ENCODE measurements around the gene G6PD. TPM values are rescaled to one million over a fixed set of nuclear protein-coding genes. Genes with fewer than 3 reads are reported as not detected.

G6PD gene
- total and polyA plus RNA-seq, 2 of the 8 experiments (the other 6 are each of a cell fraction or from before 2014, with no cell fraction given), result 47.3 to 55.1 TPM

DNA sequence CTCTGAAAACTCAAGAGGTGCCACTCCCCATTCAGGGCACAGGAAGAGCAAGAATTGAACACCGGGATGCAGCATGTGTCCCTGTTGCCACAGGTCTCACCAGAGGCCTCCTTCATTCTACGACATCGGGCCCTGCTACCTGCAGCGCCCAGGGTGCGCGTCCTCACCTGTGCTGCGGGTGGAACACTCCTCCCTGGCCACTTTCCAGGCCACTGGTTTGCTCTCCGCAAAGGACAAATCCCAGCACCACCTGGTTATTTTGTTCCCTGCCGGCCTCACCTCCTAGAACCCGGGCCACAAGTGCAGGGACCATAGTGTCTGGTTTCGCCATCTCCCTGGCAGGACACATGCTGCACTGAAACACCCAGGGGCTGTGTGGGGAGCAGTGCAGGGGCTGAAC, 16.4 kb downstream of the G6PD start:
- Histone ChIP-seq H3K56ac (replicated peaks; ENCODE audit: insufficient read length, low read depth, low read length) (no peak overlapping the region), H4K20me1 (replicated peaks in 1 of 2; ENCODE audit: control insufficient read depth in 1 of 2, insufficient read depth in 2 of 2, low read length in 2 of 2) (peaks cover 2 to 8% of the 10 kb centered on the region in 2 experiments), H2AK5ac (ENCODE audit: low read depth, low read length) (no peak overlapping the region), H3K27ac (ENCODE audit: low read depth, low read length) (no peak overlapping the region), H2BK120ac (replicated peaks; ENCODE audit: low read depth, low read length) (no peak overlapping the region), H3K9ac (replicated peaks in 1 of 4; ENCODE audit: extremely low read depth in 1 of 4, low read depth in 3 of 4, low read length in 3 of 4) (no peak overlapping the region), H4K5ac (ENCODE audit: insufficient read length, low read depth, low read length) (no peak overlapping the region), H2BK20ac (ENCODE audit: low read length) (no peak overlapping the region), H2BK12ac (ENCODE audit: low read depth, low read length) (no peak overlapping the region), H3K4me3 (ENCODE audit: extremely low read depth in 1 of 4, insufficient read depth in 2 of 4, low read depth in 3 of 4, low read length in 4 of 4) (no peak overlapping the region), H4K8ac (ENCODE audit: extremely low read depth, insufficient read depth, low read length) (no peak overlapping the region; the same call in 1 of the 2 replicates), H2BK5ac (ENCODE audit: low read depth, low read length) (no peak overlapping the region), H3K4me2 (ENCODE audit: insufficient read depth in 1 of 2, low read depth in 2 of 2, low read length in 2 of 2) (no peak overlapping the region), H3K14ac (ENCODE audit: insufficient read length) (no peak overlapping the region), H3K79me2 (ENCODE audit: control insufficient read depth in 1 of 2, insufficient read depth in 2 of 2, low read length in 2 of 2) (no peaks in the 10 kb centered on the region), H3K36me3 (ENCODE audit: control insufficient read depth in 2 of 4, insufficient read depth in 4 of 4, low read length in 3 of 4) (peaks cover 5 to 20% (median 14%) of the 10 kb centered on the region in 4 experiments; a peak in 7 of 8 replicates), H3K27me3 (replicated peaks in 1 of 4; ENCODE audit: control insufficient read depth in 3 of 4, extremely low read depth in 1 of 4, insufficient read depth in 3 of 4, low read length in 3 of 4) (peaks cover 0 to 6% (median 0%) of the 10 kb centered on the region in 4 experiments; a peak in 3 of 7 replicates), H3K18ac (ENCODE audit: extremely low read depth, low read length) (no peak overlapping the region), H3K23me2 (ENCODE audit: low read depth, low read length) (peaks cover 2% of the 10 kb centered on the region; the same call in 1 of the 2 replicates), H3K4ac (replicated peaks; ENCODE audit: insufficient read length, low read depth, low read length) (no peak overlapping the region), H3K79me1 (ENCODE audit: low read depth, low read length) (no peaks in the 10 kb centered on the region), H3K23ac (ENCODE audit: insufficient read length) (no peak overlapping the region), H3K9me3 (ENCODE audit: insufficient read depth in 2 of 2, low read depth in 1 of 2, low read length in 1 of 2) (no peaks in the 10 kb centered on the region), H2AFZ (ENCODE audit: low read length) (no peak overlapping the region), H3K4me1 (replicated peaks in 1 of 4; ENCODE audit: control insufficient read depth in 3 of 4, insufficient read depth in 4 of 4, low read length in 3 of 4) (peaks cover 0 to 6% (median 0%) of the 10 kb centered on the region in 4 experiments; a peak in 2 of 7 replicates), H4K91ac (replicated peaks; ENCODE audit: insufficient read length, low read length) (no peak overlapping the region), H2BK15ac (ENCODE audit: low read length) (no peak overlapping the region)
- FAIRE-seq (no peak), DNase-seq (ENCODE audit: low read depth in 1 of 2, low spot score in 2 of 2) (no peak)
- 93% methylated on average over 7 of the region's 11 CpGs; no CpG with 5 or more reads in 1 of the 2 experiments for WGBS, 2 experiments (ENCODE audit: extremely low coverage in 1 of 2, insufficient coverage in 1 of 2, insufficient read length in 1 of 2, insufficient replicate concordance in 2 of 2, low coverage in 1 of 2, low lambda C conversion rate in 2 of 2, missing lambda C conversion rate in 1 of 2)
- ChIA-PET CTCF (ENCODE audit: partially characterized antibody) (no interaction called here), POLR2A (ENCODE audit: partially characterized antibody) (interaction anchor here (0.6 to 1.1 kb wide), 3 partner anchors 40 to 171 kb away, joined by 3 read pairs; partner anchors contain the start of gene SLC10A3)
- TF ChIP-seq BRCA1 (IDR thresholded peaks at IDR 0.05; ENCODE audit: low read depth, low read length) (no peak), PHF8 (conservative IDR thresholded peaks at IDR 0.05; ENCODE audit: low read depth, low read length) (no peak), NRF1 (IDR thresholded peaks at IDR 0.05; ENCODE audit: low read depth, low read length) (no peak), CREB1 (IDR thresholded peaks at IDR 0.05) (no peak), FOSL1 (IDR thresholded peaks at IDR 0.05; ENCODE audit: insufficient read depth, low read depth, low read length) (no peak), KDM4A (IDR thresholded peaks at IDR 0.05; ENCODE audit: low read depth, low read length, severe bottlenecking) (no peak), NANOG (IDR thresholded peaks at IDR 0.05; ENCODE audit: insufficient read depth, low read depth, low read length, poor library complexity, severe bottlenecking) (no peak), YY1 (IDR thresholded peaks at IDR 0.05; ENCODE audit: low read depth, low read length) (no peak), POLR2A (IDR thresholded peaks at IDR 0.05; ENCODE audit: control extremely low read depth in 1 of 2, low read depth in 2 of 2, low read length in 2 of 2) (no peak), CHD2 (IDR thresholded peaks at IDR 0.05; ENCODE audit: low read length) (no peak), SIX5 (IDR thresholded peaks at IDR 0.05; ENCODE audit: low read depth, low read length) (no peak), ASH2L (IDR thresholded peaks at IDR 0.05; ENCODE audit: low read length) (no peak), CBX5 (IDR thresholded peaks at IDR 0.05; ENCODE audit: low read depth, low read length) (no peak)
- TF ChIP-seq, protein P1, sequence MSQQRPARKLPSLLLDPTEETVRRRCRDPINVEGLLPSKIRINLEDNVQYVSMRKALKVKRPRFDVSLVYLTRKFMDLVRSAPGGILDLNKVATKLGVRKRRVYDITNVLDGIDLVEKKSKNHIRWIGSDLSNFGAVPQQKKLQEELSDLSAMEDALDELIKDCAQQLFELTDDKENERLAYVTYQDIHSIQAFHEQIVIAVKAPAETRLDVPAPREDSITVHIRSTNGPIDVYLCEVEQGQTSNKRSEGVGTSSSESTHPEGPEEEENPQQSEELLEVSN (IDR thresholded peaks at IDR 0.05), result no peak

Data from H1 (cell line).